ENCODE results near the gene LAMTOR1.

LAMTOR1 gene

DNA sequence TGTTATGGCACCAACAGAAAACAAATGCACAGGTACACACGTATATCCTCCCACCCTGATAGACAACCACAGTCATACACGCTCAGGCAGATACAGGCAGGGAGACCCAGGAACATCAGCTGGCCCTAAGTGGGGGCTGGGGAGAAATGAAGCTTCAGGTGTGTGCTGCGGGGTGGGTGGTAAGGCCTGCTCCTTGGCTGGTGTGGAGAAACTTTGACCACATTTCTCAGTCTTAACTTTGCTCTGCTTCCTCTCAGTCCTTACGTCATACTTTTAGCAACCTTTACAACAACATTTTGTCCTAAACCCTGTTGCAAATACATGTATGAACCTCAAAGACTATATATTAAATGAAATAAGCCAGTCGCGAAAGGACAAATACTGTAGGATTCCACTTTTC lies 16.1 kb upstream of the LAMTOR1 start:
- DNase-seq (ENCODE audit: low read depth) = no peak

- DNase-seq (ENCODE audit: low read depth) = no peak
Measured at GRCh38 chr11:72116019-72116755, 13.1 kb upstream of the LAMTOR1 start.

- no peak for DNase-seq (ENCODE audit: low read depth)
Measured at GRCh38 chr11:72114570-72114969, 11.5 kb upstream of the LAMTOR1 start.

DNA sequence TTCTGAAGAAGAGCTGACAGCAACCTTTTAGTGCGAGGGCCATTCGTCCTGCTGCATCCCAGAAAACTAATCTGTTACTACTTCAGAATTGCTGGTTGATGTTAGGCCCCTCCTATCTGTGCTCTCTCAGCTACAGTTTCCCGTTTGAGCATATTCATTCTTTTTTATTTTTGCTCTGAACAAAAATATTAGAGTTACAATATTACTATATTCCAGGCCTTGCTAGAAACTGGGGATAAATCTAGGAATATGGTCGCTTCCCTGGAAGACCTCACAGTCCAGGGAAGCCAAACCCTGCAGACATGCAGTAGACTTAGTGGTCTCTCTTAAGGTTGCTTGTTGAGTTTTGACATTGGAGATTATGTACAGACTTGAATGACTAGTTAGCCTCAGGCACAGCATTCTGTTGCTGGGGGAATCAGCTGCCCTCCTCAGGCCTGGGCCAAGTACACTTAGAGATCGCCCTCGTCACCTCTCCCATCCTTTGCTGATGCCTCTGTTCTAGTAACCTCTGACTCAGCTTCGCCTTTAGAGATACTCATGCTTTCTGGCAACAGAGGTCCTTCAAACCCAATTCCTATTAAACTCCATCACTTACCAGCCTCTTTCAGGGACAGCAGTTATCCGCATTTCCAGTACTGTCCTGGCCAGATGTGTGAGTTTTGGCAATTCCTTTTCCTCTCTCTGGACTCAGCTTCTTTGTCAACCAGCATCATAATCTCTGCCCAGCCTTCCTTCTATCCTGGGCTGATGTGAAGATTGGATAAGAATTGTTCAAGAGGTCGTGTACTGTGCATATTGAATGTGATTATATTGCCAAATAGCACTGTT lies 10.1 kb upstream of the LAMTOR1 start:
- no peak for DNase-seq (ENCODE audit: low read depth)

DNA sequence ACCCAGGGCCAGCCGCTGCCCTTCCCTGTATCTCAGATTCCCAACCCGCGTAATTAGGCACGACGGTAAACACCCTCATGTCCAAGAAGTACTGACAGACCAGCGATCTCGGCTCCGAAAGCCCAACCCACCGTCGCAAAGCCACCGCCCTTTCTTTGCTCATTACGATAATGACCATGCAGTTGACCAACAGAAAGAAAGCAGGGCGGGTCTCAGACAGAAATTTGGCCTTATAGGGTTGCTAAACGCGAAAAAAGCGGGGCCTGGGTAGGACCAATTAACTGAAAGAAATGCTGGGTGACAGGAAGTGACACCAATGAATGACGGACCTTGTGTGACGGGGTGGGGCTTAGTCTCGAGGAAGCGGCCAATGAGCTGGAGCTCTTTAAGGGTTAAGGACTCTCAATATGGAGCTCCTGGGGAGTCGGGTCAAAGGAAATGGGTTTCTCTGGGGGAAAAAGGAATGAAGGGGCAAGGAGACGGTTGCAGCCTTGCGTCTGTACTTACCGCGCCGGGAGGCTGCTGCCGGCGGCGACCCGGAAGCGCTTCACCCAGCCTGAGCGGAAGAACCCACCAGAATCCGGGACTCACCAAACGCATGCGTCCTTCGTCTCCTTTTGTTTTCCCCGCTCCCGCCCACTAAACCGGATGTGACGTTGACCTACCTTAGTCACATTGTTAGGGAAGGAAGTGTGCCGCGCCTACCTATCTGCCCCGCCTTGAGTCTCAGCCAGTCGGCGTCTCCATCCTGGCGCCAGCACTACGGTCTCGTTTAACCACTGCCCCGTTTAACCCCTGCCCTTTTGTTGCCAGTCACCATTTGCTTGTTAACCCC lies 9.3 kb upstream of the LAMTOR1 start, which contains the start of gene ANAPC15:
Gene ANAPC15 (minus strand): TSS at position 553 of the 835 bp plus-strand sequence. CDS start 1,419 bp downstream, outside the sequence.
- DNase-seq (ENCODE audit: low read depth) = peak; percentile 92

GRCh38 chr11:72111300-72112142 lies 8.4 kb upstream of the LAMTOR1 start:
- DNase-seq (ENCODE audit: low read depth) = no peak

GRCh38 chr11:72105888-72106287 lies 2.8 kb upstream of the LAMTOR1 start, which contains the start of gene TOMT:
Gene TOMT, plus strand, starts transcription at chr11:72105924. Its CDS starts 28 bp downstream, at chr11:72105952.
- no peak for DNase-seq (ENCODE audit: low read depth)

GRCh38 chr11:72103754-72104167 lies 664 bp upstream of the LAMTOR1 start:
- DNase-seq (ENCODE audit: low read depth) = no peak

GRCh38 chr11:72102631-72102945 lies 509 bp downstream of the LAMTOR1 start:
- no peak for DNase-seq (ENCODE audit: low read depth)

GRCh38 chr11:72102162-72102561 lies 935 bp downstream of the LAMTOR1 start:
- no peak for DNase-seq (ENCODE audit: low read depth)

DNA sequence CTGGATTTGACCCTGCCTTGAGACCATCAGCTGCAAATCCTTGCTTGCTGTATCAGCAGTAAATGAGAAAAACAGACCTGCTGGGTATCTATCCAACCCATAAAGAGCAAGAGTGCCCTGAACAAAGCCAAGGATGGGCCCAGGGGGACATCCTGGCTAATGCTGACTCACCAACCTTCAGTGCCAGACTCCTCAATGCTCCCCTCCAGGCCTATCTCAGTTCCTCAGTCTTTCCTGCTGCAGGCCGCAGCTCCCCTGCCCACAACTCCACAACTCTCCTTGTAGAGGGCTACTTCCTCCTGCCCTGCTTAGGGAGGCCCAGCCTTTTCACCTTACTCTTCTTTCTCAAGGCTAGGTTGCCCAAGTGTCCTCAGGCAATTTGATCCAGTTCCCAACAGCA lies 2.6 kb downstream of the LAMTOR1 start:
- no peak for DNase-seq (ENCODE audit: low read depth)

DNA sequence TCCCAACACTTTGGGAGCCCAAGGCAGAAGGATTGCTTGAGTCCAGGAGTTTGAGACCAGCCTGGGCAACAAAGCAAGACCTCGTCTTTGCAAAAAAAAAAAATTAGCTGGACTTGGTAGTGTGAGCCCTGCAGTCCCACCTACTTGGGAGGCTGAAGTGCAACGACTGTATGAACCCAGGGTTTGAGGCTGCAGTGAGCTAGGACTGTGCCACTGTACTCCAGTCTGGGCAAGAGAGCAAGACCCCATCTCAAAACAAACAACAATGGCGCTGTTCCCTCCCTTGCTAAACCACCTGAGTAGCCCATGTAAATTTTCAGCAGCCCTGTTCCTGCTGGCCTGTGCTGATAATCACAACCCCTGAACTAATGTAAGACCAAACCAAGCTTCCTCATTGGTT lies 3.1 kb downstream of the LAMTOR1 start:
- DNase-seq (ENCODE audit: low read depth) = no peak

GRCh38 chr11:72098741-72099140 lies 4.4 kb downstream of the LAMTOR1 start:
- no peak for DNase-seq (ENCODE audit: low read depth)

DNA sequence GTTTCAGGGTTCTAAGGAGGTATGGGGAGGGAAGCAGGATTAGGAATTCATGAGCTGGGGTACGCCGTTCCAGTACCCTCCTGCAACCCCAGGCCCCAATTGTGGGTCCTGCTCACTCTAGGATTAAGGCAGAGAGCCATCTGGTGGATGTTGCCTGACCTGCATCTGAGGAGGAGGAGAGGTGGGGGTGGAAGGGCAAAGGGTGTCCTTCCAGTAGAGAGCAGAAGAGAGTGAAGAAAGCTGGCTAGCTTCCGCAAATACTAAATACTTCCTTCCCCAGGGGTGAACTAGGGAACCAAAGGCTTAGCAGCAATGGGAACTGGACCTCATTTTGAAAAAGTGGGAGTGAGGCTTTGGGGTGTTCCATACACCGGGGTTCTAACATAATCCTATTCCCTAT lies 11.8 kb downstream of the LAMTOR1 start:
- peak; percentile 63 for DNase-seq (ENCODE audit: low read depth)

DNA sequence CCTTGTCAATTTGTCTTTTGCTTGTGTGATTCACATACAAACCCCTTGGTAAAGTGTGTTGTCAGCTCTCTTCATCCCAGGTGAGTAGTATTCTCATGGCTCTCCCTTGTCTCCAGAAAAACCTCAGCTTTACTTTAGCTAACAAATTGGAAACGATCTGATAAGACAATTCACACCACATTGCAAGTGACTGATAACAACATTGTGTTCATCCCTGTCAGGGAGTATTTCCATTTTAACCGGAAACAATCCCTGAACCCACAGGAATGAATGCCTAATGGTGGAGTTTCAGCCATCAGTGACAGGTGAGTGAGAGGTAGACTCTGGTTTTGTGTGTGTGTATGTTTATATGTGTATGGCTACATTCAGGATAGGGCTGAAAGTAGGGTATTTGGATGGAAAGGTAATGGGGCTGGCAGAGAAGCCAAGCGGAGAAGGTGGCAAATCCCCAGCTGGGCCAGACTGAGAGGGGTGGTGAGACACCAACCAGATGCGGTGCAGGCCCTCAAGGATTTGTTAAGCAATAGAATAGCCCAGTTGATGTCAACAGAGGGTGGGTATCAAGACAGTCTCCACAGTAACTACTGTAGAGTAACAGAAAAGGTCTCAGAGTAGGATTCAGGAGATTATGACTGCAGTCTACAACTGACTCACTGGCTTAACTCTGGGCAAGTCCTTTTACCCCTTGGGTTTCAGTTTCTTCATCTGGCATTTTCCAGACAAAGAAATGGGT lies 14.9 kb downstream of the LAMTOR1 start:
- DNase-seq (ENCODE audit: low read depth) = no peak

- DNase-seq (ENCODE audit: low read depth) = no peak
Measured at GRCh38 chr11:72085621-72086351, 17.3 kb downstream of the LAMTOR1 start.

DNA sequence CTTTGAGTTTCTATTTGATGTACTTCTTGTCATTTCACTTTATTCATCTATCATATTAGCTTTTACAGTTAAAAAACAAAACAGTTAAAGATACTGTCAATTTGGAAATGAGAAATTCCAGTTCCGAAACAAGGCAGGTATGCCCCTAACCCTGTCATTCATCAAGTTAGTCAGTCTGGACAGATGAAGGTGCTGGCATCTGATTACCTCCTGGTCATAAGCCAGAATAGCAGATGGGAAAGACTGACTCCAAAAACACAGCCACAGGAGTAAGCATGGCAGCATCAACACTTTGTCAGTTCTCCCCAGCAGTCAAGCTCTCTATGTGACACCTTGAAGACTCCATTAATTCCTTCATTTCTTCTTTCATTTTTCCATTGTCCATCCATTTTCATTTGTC lies 18.1 kb downstream of the LAMTOR1 start:
- no peak for DNase-seq (ENCODE audit: low read depth)

GRCh38 chr11:72084076-72084475 lies 19.0 kb downstream of the LAMTOR1 start:
- DNase-seq (ENCODE audit: low read depth) = no peak

DNA sequence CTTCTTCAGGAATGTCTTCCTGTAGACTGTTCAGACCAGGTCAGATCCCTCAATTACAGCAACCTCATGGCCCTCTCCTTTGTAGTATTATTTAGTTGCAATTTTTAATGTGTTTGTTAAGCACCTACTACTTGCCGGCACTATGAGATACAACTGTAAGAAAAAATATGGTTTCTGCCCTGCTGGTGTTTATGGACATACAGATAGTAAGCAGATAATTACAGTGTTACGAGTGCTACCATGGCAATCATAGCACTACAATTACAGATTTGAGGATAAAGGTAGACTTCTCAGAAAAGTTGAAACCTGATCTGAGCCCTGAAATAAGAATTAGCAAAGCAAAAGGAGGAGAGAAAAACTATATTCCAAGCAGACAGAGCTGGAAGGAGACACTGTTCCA lies 19.7 kb downstream of the LAMTOR1 start:
- no peak for DNase-seq (ENCODE audit: low read depth)

GRCh38 chr11:72081821-72082453 lies 21.2 kb downstream of the LAMTOR1 start:
- DNase-seq (ENCODE audit: low read depth) = no peak

Measured in activated T-cell treated with anti-CD3 and anti-CD28 coated beads for 1 hour (primary cell).